Fibroblast of peridontal ligament (primary cell): ENCODE measurements around the gene PCID2.

Source experiments
- DNase-seq: peaks from one replicate; pipeline ENCODE4 v3.0.0-alpha.2; 2010; ENCODE audit errors: extremely low read depth

Gene PCID2

DNA sequence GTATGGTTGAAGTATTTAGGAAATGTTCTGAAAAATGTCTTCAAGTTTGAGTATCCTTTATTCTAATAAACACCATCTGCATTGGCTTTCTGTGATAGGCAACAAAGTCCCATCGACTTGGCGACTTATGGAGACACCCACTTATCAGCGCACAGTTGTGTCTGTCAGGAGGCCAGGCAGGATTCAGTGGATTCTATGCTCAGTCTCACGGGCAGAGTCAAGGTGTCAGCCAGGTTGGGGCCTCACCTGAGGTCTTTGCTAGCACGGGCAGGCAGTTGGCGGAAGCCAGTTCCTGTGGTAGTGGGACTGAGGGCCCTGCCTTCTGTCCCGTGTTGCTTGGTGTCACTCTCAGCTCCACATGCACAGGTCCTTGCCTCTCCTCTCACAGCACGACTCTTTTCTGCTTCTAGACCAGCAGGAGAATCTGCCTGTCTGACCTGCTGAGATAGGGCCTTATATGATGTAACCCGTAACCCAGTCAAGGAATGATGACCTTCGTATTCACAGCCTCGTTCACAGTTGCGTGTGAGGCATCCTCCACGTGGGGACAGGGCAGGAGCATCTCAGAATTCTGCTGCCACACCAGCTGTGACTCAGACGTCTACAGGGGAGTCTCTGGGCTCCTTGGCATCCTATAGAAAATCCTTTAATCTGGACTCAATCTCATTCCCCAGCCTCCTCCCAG, 10.9 kb upstream of the PCID2 start:
- no peak for DNase-seq

DNA sequence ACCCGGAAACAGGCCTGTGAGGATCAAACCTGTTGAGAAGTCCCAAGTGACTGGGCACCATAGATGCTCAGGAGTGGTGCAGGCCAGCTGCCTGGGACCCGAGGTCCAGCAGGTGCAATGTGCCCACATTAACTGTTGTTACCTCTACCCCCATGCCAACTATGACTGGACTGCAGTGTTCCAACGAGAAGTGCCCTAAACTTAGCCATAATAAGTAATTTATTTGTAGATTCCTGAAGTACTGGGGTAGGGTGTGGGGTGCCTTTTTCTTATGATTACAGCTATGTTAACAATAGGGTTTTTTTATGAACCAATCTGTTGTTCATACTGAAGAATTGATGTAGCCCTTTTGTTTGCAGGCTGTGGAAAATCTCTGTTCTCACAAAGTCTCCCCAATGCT, 10.1 kb upstream of the PCID2 start:
- no peak for DNase-seq

GRCh38 chr13:113216254-113217048, 8.0 kb upstream of the PCID2 start:
- DNase-seq = peak; percentile 61

DNA sequence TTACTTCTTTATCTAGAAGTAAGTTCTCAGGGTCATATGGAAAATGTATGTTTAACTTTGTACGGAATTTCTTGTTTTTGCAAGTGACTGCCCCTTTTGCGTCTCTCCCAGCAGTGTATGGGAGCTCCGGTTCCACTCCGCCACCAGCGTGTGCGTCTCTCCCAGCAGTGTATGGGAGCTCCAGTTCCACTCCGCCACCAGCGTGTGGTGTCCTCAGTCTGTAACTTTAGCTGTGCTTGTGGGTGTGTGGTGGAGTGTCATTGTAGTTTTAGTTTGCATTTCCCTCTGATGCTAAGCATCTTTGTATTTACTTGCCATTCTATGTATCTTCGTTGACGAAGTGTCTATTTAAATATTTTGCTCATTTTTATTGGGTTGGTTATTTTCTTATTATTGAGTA, 3.3 kb upstream of the PCID2 start:
- DNase-seq = no peak

DNA sequence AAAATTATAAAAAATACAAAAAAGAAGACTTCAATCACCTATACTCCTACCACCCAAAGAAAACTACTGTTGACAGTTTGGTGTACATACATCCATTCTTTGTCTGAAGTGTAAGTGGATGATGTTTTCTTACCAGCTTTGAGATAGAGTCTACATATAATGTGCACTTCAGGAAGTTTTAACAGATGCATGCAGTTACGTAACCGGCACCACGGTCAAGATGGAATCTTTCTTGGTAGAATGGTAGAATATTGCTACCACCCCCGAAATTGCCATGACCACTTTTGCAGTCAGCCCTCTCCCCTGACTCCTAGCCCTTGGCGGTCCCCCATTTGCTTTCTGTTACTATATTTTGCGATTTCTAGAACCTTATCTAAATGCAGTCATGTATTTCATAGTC, 2.4 kb upstream of the PCID2 start:
- DNase-seq = no peak

- DNase-seq = peak; percentile 65
Observed at GRCh38 chr13:113209759-113210421, 1.4 kb upstream of the PCID2 start.

GRCh38 chr13:113209336-113209758, 878 bp upstream of the PCID2 start, which contains the start of gene CUL4A:
Gene CUL4A, plus strand, starts transcription at chr13:113209613. Its CDS starts 15 bp downstream, at chr13:113209628.
- peak; percentile 54 for DNase-seq

DNA sequence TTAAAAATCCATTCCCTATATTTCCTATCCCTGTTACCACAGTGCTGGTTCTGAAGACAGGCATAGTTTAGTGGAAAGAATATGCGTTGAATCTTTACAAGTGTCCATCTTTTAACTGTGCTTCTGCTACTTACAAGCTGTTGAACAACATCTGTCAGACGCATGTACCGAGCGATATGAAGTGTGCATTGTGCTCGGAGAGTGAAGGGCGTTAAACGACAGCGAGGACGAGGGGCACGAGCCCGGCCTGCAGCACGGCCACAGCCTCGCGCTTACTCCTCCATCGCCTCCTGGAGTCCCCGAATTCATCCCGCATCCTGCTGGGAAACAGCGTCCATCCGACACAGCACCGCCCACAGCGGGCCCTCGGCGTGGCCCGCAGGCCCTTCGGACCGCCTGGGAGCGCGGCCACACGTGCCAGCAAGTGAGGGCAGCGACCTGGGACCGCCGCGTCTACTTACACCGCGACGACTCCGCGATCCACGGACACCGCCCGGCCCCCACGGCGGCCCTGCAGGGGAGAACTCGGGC, 514 bp downstream of the PCID2 start:
- DNase-seq = peak; percentile 47

- DNase-seq = peak; percentile 19
Observed at GRCh38 chr13:113207460-113207859, 1.0 kb downstream of the PCID2 start.

DNA sequence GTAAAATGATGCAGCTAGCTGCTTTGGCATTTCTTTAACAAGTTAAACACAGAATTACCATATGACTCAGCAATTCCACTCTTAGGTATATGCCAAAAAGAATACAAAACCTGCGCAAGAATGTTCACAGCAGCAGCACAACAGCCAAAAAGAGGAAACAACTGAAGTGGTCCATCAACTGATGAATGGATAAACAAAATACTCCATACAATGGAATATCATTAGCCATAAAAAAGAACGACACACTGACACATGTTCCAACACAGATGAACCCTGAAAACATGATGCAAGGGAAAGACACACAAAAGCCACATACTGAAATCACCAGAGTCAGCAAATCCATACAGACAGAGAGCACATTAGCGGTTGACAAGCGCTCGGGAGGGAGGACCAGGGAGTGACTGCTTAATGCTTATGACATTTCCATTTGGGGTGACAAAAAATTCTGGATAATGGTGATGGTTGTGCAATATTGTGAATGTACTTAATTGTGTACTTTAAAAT, 3.0 kb downstream of the PCID2 start:
- DNase-seq = peak; percentile 83

- no peak for DNase-seq
Observed at GRCh38 chr13:113204378-113204734, 4.1 kb downstream of the PCID2 start.

- no peak for DNase-seq
Observed at GRCh38 chr13:113203507-113204377, 4.7 kb downstream of the PCID2 start.

DNA sequence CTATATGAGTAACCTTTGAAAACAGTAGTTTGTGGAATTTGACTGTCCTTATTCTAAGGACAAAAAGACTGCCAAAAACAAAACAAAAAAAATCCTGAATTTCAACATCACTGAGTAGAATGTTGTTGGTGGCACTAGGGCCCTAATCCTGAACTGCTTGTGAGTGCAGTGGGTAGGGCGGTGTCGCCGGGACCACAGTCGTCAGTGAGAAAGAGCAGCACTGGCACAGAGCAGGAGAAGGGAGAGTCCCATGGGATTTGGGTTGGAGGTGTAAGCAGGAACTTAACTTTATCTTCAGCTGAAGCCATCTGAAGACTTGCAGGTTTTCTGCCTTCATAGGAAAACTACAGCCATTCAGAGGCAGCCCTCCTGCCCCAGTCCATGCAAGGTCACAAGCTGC, 5.6 kb downstream of the PCID2 start:
- no peak for DNase-seq

GRCh38 chr13:113201815-113202214, 6.7 kb downstream of the PCID2 start:
- no peak for DNase-seq

DNA sequence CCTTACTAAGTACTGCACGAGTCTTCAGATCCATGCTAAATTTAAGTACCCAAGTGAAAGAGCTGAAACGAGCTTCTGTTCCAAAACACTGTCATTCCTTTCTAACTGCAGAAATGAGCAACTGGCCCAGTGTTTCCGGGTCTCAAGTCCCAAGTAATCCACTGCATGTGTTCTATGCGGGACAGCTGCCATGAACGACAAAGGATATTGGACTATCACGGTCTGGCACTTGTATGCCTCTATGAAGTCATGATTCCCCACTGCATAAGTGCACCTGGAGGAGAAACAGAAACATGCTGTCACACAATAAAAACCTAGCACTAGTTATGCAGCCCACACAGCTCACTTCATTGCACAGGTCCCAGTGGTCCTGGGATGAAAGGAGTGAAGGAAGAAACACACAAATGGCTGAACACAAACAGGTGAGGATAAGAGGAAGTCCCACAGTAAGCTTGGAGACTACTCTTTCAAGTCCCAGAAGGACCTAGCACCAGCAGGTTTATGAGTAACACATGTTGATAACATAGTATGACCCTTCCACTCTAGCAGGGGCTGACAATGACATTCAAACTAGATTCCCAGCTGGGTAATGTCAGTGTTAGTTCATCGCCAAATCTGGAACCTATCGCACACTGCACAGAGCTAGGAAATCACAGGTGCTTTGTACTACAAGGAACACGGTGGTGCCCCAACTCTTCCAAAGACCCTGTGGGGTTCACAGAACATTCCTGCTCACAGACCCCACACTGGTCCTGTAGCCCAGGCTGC, 11.3 kb downstream of the PCID2 start:
- no peak for DNase-seq

GRCh38 chr13:113195360-113195759, 13.1 kb downstream of the PCID2 start:
- no peak for DNase-seq

DNA sequence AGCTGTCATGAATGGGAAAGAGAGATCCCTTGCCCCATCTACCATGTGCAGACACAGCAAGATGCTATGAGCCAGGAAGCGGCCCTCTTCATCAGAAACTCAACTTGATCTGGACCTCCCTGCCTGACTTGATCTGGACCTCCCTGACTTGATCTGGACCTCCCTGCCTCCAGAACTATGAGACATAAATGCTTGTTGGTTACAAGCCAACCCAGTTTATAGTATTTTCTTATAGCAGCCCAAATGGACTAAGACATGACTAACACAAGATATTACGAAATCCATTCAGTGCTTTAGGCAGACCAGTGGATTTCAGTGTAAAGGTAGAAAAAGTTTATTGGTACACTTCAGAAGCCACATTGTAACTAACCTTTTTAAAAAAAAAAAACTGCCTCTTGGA, 15.6 kb downstream of the PCID2 start:
- DNase-seq = peak; percentile 83

DNA sequence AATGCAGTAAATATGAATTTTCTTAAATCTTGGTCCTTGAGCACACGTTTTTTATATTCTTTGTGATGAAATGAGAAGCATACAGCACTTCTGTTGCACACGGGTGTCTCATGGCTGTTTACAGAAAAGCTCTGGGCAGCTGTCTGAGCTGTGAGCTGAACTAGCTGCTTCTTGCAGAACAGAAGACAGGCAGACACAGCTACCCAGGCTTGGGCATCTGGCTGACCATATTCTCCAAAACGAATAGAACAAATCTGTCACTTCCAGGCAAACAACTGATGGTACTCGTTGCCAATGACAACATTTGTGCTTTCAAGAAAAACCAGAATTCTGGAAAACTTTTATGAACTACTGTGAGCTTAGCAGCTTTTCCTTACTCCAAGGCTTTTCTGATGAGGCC, 16.2 kb downstream of the PCID2 start:
- no peak for DNase-seq

DNA sequence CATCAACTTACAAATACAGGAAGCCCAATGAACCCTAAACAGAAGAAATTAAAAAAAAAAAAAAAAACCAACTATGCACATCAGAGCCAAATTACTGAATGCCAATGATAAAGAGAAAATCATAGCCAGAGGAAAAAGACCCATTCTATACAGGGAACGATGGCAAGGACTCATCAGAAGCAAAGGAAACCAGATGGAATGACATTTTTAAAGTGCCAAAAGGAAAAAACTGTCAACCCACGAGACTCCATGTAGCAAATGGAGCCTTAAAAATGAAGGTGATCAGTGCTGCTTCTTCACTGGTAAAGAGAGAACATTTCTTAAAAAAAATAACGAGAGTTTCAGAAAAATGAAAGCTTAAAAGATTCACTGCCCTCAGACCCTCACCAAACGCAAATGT, 18.3 kb downstream of the PCID2 start:
- DNase-seq = no peak

DNA sequence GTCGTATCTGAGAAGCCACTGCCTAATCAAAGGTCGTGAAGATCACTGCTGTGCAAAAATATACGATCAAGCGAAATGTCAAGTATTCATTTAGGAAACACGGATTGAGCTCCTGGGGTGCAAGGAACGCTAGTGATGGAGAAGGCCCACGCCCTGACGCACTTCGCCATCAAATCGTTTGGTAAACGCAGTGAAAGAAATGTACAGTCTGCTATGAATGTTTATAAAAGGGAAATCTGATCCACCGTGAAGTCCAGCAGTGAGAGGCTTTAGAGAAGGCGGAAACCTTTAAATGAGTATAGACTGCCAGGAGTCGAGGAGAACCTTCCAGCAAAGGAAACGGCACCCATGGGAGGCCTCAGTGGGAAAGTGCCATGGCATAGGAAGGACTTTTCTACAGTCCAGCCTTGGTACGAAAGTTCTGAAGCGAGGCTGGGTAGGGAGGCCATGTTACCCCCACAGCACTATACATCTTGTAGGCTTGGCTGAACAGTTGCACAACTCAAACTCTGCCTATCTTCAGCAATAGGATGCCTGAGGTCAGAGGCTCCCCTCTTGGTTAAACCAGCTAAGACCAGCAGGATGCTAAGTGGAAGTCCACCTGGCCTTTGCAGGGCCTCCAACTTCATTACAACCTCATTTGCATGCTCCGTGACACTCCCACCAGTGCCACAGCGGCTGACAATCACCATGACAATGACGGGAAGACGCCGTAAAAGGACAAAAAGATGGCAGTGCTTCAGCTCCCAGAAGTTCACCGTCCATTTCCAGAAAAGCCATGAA, 20.4 kb downstream of the PCID2 start:
- no peak for DNase-seq
